SK-N-DZ (cell line): ENCODE results near the gene HRH2.

Experiments
- DNase-seq: peaks from one replicate; pipeline ENCODE4 v3.0.0-alpha.2; 2015; ENCODE audit warnings: low spot score

Gene HRH2

DNA sequence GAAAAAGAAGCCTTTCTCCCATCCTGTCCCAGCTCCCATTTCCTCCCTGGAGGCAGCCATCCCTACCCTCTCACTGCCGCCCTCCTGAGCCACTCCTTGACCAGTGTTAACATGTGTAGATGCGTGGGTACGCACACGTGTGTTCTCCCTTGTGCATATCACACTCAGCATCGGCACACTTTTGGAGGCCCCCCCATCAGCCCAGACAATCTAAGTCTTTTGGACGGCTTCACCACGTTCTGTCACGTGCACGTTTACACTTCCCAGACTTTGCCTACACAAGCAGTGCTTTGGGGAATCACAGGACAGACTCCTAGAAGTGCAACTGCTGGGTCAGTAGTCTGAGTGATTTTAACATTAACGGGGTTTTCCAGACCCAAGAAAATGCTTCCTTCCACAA is 18.0 kb downstream of the HRH2 start:
- no peak for DNase-seq

DNA sequence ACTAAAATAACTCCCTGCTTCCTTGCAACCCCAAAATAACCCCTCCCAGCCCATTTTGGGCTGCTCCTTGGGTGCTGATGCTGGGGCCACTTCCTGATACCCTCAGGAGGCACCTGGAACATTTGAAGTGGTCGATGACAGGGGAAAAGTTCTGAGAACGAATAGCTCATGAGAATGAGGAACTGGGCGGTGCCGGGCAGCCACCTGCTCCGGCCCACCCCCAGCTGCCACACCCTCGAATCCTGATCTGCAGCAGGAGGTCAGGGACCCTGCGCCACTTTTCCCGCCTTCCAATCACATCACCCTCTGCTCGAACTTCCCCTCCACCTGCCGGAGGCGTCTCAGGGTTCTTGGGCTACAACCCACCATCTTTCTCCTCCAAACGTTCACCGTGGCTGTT is 19.7 kb downstream of the HRH2 start:
- no peak for DNase-seq

DNA sequence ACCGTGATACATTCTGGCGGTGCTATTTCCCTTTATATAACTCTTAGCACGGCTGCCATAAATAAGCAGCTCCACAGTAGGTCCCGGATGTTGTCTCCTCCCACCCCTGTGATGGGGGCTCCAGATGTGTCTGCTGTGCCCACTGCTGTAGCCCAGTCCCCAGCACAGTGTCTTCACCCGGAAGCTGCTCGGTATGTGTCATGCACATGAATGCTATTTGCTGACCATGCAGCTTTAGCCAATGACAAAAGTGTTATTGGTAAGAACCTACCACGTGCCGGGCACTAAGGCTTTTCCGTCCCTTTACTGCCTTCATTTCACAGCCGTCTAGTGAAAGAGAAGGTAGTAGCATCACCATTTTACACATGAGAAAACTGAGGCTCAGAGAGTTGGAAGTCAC is 20.2 kb downstream of the HRH2 start:
- no peak for DNase-seq

DNA sequence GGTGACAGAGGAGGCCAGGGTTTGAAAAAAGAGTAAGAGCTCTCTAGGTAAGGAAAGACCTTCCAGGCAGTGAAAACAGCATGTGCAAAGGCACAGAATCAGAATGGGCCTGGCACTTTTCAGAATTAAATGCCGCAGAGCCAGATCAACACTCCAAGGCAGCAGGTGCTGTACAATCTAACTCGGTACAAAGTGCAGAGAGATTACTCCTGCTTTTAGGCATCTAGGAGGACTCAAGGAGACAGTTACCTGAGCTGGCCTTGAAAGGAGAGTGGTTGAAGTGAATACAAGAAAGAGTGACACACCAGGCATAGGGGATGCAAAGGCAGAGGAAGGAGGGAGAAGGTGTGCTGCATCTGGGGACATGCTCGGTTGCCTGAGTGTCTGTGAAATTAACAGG is 21.5 kb downstream of the HRH2 start:
- no peak for DNase-seq

DNA sequence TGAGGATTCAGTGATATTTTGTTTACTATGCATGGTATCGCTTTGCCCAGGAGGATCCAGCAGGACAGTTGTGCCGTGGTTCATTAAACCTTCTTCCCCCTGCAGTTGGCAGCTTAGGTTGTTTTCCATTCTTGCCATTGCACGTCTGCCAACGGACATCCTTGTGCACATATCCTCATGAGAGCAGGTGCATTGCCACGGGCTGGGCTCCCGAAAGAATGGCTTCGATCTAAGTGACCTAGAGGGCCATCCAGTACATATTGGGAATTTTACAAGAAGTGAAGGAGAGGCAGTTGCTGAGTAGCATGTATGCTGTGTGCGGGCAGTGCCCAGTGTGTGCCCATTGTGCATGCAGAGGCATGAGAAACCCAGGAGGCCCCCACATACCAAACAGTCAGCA is 22.1 kb downstream of the HRH2 start:
- no peak for DNase-seq

DNA sequence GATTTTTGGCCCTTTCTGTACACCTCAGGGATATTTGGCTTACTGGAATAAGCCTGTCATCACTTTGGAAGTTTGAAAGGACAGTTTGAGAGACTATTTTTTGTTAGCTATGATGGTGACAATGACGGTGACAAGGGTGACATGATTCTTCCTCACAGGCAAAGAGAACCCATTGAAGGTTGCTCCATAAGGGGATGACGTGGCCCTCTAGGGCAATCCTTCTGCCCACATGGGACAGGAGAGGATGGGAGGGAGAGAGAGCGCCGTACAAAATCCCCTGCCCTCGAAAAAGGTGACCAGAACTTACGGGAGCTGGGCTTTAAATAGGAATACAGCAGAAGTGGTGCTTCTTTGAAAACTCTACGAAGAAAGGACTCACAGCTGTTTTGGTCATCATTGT is 22.6 kb downstream of the HRH2 start:
- no peak for DNase-seq

DNA sequence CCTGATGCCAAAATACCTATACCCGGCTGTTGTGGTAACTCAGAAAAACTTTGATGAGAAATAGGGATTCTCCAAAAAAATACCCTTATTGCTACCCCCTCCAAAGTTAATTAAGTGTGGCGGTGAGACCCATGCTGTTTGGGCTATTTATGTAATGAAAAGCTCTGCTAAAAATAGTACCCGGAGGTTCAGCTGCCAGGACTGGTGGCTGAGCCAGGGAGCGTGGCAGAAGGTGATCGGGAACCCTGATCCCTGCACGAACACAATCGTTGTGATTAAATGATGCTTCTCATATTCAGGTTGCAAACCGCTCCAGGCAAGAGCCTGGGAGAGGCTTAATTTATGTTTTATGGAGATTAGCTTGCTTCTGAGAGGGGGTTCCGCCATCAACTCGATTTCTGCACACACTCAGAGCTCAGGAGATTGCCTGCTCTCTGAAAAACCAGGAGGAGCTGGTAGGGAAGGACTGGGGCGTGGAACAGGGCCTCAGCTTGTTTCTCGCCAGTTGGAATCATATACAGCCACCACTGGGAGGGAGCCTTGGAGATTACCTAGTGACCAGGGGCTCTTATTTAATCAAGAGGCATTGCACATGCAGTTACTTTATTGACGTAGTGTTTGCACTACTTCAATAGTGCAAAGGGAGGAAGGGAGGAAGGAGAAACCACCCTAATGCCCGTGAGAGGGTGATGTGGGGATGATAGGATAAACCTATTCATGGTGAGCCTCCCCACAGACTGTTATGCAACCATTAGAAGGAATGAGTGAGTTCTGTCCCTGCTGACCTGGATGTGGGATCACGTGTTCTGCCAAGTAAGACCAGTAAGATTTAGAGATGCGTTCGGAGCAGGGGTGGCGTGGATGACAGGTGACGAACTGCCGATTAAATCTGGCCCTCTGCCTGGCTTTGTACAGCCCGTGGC is 23.4 kb downstream of the HRH2 start:
- no peak for DNase-seq

DNA sequence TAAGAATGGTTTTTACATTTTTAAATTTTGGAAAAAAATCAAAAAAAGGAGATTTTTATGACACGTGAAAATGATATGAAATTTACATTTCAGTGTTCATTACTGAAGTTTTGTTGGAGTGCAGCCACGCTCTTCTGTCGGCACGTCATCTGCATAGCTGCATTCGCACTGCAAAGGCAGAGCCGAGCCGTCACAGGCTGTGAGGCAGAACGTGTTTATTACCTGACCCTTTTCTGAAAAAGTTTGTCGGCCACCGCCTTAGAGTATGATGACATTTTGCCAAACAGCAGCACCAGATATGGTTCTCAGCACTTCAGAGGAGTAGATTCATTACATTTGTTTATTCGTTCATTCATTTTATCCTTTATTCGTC is 24.1 kb downstream of the HRH2 start:
- no peak for DNase-seq

DNA sequence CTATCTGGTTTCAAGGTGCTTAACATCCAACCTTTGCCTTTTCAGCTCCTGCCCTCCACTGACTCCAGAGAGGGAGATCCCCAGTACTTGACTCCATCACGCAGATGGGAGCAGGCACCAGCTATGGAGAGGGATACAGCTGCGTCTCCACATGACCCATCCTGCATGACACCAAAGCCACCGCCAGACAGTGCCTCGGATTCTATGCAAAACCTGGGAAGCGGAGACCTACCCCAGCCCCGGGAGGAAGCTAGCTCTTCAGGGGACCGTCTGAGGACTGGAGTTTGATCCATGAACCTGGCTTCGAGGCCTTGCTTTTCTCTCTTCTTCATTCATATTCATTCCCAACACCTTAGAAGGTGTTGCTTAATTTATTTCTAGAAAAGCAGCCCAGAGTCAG is 24.8 kb downstream of the HRH2 start:
- no peak for DNase-seq

DNA sequence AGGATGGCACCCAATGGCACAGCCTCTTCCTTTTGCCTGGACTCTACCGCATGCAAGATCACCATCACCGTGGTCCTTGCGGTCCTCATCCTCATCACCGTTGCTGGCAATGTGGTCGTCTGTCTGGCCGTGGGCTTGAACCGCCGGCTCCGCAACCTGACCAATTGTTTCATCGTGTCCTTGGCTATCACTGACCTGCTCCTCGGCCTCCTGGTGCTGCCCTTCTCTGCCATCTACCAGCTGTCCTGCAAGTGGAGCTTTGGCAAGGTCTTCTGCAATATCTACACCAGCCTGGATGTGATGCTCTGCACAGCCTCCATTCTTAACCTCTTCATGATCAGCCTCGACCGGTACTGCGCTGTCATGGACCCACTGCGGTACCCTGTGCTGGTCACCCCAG is 25.4 kb downstream of the HRH2 start:
- DNase-seq: no peak

DNA sequence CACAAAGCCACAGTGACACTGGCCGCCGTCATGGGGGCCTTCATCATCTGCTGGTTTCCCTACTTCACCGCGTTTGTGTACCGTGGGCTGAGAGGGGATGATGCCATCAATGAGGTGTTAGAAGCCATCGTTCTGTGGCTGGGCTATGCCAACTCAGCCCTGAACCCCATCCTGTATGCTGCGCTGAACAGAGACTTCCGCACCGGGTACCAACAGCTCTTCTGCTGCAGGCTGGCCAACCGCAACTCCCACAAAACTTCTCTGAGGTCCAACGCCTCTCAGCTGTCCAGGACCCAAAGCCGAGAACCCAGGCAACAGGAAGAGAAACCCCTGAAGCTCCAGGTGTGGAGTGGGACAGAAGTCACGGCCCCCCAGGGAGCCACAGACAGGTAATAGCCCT is 26.1 kb downstream of the HRH2 start:
- DNase-seq: no peak

DNA sequence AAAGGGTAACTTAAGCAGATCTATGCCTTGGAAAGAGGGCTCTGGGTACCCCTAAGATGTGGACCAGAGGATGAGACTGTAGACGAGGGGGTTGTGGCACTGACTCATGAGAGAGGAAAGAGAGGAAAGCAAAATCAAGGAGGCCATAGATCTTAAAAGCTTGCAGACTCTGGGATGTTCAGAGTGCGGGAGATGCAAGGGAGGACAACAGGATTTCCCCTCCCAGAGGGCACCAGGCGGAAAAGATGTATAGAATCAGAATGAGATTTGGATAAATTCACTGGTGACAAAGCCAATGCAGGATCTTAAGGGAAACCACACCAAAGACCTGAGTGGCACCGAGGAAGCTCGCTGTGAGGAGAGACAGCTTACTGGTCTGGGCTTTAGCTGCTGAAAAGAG is 27.1 kb downstream of the HRH2 start:
- no peak for DNase-seq

DNA sequence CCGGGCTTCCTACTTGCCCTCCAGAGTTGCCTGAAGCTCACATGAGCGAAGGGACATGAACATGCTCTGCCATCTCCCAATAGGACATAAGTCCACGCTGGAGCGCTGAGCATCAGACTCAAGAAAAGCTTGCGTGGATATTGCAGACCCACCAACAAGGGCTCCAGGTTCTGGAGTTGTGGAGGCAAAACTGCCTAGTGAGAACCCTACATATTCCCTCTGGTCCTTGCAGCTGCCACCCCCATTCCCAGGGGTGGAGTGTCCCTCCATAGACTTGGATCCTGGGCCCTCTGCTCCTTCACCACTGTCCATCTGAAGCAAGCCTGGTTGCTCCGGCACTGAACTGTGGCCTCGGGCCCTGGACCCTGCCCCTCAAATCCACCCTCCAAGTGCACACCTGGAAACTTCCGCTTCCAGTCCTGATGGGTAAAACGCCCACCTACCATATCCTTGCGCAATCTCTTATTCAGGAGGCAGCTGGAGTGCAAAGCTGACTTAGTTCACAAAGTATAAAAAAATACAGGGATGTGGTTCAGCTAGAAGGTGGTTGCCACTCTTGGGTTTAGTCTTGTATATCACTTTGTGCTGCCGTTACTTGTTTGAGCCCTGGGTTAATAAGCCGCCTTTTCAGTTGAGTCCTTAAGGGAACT is 28.0 kb downstream of the HRH2 start:
- DNase-seq: no peak

DNA sequence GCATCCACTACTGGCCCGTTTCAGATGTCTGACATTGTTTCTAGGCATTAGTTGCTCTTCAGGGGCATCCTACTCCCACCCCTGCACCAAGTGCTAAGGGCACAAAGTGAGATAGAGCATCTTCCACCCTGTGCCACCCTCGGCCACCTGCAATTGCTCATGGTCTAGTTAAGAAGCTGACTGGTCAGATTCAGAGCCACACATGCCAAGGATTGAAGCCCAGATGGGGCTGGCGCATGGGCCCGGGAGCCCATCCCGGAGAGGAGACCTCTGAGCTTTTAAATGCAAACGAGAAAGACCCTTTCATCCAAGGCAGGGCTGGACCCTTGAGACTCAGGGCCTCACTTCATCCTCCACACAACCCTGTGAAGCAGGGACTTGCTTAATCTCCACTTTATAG is 28.5 kb downstream of the HRH2 start:
- no peak for DNase-seq

DNA sequence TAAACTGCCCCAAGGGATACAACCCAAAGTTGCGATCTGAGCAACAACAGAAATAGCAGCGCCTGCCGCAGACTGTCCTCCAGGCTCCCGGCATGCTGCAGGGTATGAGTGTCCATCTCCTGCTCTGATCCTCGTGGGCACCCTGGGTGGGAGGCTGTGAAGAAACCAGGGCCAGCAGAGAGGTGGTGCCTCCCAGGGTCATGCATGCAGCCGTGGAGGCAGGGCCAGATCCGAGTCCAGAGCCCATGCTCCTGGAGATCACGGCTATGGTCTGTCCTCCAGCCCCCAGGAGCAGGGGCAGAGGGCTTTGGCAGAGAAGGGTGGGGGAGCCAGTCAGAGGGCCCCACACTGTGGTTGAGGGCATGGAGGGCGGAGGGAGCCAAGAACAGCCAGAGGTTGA is 29.0 kb downstream of the HRH2 start:
- no peak for DNase-seq

DNA sequence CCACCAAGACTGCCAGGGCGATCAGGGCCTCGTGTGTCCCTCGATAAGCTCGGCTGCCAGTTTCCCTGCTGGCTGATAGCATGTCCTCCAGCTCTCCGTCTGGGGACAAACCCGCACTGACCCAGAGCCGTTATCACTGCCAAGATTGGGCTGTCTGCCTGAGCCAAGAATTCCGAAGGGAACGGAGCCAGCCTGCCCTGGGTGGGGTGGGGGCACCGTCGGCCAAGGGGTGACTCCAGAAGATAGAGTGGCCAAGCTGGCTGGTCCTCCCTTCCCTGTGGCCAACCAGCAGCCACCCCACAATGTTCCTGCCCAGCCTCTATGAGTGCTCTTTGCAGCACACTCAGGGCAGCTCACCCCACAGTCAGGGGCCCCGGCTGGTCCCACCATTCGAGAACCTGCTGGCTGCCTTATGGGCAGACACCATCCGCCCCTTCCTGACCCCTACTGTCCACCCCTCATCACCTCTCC is 29.4 kb downstream of the HRH2 start:
- DNase-seq: no peak

DNA sequence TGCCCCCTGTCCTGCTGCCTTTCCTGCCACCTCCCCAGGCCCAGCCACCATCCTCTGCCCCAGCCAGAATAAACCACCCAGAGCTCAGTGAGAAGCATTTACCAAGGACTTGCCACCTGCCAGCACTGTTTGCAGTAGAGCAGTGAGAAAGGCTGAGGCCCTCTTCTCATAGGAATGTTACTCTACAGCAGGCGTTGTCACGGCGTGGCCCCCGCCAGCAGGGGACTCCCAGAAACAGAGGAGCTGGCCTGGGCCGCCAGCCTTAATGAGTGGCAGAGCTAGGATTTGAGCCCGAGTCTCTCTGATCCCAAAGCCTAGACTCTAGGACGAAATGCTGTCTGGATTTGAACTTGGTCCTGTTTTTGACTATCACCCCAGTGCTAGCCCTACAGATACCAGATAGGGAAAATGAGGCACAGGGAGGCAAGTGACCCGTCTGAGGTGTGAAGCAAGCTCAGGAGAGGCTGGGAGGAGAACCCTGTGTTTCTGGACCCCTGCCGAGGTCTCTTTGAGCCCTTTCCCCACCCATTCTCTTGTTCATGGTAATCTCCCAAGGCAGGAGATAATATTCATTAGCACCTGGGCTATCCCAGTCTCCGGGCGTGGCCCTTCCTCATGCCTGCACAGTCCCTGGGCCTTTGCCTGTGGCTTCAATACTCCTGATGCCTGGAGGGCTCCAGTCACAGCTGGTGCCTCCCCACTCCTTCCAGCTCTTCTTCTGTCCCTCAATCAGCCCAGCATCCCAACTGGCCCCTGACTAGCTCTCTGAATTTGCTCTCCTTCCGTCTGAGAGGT is 30.7 kb downstream of the HRH2 start:
- no peak for DNase-seq

DNA sequence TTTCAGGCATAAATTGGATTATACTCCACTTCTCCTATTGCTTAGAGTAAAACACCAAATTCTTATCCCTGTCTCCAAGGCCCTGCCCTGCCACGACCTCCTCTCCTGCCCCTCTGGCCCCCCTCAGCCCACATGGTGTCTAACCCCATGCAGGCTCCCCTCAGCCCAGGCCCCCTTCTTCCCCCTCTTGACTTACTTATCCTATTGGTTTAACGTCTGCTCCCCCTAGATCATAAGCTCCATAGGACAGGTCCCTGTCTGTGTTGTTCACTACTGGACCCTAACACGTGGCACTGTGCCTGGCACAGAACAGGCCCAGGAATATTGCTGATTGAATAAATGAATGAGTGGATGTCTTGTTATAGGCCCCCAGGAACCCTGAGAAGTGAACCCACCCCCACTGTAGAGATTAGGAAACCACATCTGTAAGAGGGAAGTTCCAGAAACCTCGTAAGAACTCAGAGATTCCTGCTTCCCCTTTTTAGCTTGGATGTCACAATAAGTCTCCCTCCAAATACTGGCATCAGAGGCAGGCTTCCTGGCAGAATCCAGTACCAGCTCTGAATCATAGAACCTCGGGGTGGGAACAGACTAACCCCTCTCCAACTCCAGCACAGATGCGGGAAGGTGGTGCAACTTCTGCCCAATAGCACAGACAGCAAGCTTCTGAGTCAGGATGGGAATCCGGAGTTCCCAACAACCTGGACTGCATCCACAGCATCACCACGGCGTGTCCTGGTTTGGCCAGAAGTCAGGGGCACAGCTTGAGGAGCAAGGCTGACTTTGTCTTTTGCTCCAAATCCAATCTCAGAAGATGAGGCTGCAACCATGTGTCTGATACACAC is 31.5 kb downstream of the HRH2 start:
- DNase-seq: no peak

DNA sequence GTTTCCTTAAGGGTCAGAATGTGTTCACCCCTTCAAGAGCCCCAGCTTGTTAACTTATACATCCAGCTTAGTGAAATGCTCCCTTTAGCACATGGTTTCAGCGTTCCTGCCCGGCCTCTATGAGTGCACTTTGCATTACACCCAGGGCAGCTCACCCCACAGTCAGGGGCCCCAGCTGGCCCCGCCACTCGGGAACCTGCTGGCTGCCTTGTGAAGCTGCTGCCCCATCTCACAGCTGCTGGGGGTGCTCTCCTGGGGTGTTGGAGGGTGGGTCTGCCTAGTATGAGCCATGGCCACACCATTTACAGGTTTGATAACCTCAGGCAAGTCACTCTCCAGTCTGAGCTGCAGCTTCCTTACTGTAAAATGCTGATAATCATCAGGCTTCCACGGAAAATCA is 32.2 kb downstream of the HRH2 start:
- no peak for DNase-seq

DNA sequence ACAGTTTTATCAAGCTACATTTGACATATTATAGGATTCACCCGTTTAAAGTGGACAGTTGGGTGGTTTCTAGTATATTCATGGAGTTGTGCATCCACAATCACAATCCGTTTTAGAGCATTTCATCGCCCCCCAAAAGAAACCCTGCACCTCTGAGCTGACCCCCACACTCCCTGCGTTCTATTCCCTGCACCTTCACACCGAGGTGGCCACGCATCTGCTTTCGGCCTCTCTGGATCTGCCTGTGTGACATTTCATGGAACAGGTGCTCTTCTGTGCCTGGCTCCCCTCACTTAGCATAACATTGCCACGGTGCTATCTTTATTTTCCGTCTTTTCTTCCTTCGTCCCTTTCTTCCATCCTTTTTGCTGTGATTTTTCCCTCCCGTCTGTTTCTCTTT is 32.7 kb downstream of the HRH2 start:
- no peak for DNase-seq

DNA sequence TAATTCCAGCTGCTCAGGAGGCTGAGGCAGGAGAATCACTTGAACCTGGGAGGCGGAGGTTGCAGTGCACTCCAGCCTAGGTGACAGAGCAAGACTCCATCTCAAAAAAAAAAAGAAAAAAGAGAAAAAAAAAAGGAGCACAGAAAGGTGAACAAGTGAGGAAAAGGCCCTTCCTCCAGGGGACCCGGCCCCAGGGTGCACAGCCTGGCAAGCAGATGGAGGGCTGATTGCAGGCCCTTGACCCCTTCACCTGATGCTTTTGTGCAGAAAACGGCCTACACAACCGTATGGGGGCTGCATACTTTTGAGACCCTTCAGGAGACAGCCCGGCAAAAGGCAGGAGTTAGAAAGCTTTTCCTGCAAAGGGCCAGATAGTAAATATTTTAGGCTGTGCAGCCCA is 33.9 kb downstream of the HRH2 start:
- DNase-seq: no peak
